ENCODE measurements around the gene ZNF503.

- TF ChIP-seq CTCF (IDR thresholded peaks at IDR 0.05) (no peak), POLR2A (IDR thresholded peaks at IDR 0.05) (no peak)
These were observed 25.7 kb downstream of the ZNF503 start for GRCh38 chr10:75375838-75376237.

All from body of pancreas (tissue), 4 donors.